Measurements from ENCODE around the gene ABCA2.

Gene ABCA2

DNA sequence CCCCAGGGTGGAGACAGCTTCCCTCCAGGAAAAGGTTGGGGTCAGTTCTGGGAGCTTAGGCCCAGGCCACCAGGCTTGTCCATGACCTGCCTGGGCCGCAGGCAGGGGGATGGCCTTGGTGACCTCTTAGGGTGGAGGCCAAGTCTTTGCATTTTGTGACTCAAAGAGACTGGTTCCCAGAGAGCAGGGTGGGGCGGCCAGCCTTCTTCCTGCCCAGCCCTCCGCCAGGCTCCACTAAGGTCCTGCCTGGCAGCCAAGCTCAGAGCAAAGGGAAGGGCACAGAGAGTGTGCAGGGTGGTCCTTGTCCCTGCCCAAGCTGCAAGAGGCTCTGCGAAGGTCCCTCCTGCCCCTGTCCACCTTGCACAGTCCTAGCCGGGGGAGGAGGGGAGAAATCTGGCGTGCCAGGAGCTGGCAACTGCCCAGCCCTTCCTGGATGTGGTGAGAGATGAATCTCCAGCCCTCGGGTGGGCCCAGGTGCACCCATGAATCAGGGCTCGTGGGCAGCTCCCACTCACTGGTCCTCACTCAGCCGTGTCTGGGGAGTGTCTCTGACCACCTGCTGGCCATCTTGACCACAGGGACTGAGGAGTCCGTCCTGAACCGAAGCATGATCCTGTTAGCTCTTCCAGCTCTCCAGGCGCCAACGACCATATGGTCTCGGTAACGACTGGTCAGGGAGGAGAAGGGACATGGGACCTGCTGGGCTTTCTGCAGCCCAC is 53.1 kb downstream of the ABCA2 start:
- DNase-seq: no peak

DNA sequence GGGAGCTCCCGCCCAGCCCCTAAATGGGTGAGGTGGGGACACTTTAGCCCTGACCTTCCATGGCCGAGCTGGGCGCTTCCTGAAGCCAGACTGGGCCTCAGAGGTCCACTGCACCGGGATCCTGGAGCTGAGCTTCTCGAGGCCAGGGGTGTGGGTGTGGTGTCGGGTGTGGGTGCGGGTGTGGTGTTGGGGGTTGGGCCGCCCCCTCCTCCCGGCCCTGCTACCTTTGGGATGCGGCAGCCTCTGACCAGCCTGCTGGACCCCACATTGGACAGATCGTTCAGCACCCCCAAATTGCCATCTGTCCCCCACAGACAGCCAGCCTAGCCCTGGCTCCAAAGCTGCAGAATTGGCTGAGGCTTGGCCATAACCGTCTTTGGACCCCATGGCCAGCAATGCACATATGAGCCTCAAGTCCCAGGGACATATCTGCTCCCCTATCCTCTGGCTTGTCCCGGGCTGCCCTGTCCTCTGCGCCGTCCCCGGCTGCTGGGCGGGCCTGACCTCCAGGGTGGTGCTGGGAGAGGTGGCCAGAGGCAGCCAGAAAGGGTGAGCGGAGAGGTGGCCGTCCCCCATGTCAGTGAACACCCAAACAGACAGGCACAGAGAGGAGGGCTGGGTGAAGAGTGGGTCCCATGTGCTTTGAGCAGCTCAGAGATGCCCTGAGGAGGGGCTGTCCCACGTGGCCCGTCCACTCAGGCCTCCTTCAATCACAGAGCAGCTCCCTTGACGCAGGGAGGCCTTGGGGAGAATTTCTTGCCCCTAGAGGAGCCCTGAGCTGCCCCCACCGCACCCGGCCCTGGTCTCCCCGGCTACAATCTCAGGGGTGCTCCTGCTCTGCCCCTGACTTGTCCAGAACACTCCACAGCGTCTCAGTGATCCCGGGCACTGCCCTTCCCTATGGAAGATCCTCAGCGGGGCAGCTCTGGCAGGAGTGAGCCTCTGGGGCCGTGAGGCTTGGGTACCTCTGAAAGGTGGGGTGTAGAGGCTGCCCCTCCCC is 54.1 kb downstream of the ABCA2 start:
- DNase-seq: no peak

- no peak for DNase-seq
Measured at GRCh38 chr9:136972743-136973142, 55.3 kb downstream of the ABCA2 start.

DNA sequence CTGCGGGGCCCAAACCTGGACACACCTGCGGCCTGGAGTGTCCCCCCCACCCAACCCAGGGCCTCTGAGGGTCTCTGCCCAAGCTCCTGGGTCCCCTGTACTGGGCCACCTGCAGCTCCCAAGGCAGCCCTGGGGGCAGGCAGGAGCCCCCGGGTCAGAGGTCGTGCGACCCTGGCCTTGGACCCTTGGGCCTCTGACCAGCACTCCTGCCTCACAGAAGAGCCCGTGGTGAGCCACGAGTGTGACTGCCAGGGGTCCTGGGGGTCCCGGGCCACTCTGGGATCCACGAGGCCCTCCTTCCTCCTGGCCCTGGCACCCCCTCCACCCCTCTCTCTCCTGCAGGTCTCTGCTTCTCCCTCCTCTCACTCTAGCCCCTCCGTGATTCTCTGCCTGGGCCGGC is 55.7 kb downstream of the ABCA2 start:
- no peak for DNase-seq

GRCh38 chr9:136971746-136972145 is 56.3 kb downstream of the ABCA2 start:
- DNase-seq: no peak

DNA sequence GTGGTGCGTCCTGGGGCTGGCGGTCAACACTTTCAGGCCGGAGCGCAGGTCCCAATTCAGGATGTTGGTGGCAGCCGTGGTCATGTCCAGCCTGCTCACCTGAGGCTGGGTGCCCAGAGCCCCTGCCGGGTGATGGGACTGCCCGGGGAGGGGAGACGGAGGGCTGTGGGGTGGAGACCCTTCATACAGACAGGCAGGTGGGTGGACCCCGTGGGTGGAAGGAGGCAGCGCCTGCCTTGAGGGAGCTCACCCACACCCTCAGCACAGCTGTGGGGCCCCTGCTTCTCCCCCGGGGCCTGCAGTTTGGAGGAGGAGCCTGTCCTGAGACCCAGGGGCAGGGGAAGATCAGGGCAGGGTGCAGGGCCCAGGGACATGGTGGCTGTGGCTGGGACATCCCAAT is 57.7 kb downstream of the ABCA2 start:
- no peak for DNase-seq

- DNase-seq: no peak
Measured at GRCh38 chr9:136969774-136970173, 58.3 kb downstream of the ABCA2 start.

- no peak for DNase-seq
Measured at GRCh38 chr9:136969150-136969549, 58.9 kb downstream of the ABCA2 start.

- DNase-seq: no peak
Measured at GRCh38 chr9:136968333-136969127, 59.5 kb downstream of the ABCA2 start.

DNA sequence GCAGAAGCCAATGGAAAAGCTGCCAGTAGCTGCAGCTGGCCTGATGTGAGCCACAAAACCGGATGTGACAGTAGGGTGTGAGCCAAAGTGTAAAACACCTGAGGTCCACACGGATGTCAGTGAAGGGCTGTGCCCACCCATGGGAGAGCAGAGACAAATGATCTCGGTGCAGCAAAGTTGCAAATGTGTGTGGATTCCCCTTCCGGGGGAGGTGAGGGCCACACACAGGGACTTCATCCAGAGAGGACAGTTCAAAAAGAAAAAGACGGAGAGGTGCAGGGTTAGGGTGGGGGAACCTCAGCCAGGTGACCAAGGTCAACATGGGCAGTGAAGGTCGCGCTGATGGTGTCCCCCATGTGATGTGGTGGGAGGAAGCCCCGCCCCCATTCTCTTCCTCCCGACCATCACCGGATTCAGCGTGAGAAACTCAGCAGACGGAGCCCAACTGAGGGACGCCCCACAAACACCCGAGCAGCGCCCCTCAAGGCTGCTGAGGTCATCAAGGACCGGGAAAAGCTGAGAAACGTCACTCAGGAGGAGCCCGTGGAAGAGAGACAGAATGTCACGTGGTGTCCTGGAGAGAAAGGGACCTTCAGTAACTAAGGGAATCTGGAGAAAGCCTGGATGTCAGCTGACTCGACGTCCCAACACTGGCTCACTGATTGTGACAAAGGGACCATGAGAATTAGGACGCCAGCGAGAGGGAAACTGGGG is 62.1 kb downstream of the ABCA2 start:
- DNase-seq: no peak

- no peak for DNase-seq
Measured at GRCh38 chr9:136964833-136965422, 63.1 kb downstream of the ABCA2 start.

DNA sequence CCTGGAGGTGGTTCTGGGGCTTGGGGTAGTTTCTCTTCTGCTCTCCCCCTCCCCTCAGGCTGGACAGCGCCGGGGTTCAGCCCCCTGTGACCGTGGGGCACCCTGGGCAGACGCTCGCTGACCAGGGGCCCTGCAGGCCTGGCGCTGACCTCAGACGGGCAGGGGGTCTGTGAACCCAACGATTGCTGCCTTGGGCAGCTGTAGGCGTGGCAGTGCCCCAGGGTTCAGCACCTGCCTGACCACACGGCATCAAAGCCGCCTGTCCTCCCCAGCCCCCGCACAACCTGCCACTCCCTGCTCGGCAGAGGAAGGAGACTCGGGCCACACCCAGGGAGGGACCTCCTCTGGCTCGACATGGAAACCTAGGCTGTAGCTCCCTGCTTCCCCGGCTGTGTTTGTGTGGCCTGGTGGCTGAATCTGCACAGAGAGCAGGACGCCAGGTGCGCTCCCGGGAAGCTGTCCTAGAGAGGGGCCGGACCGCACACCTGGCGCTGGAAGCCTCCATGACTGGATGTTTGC is 63.8 kb downstream of the ABCA2 start:
- peak; percentile 81 for DNase-seq

DNA sequence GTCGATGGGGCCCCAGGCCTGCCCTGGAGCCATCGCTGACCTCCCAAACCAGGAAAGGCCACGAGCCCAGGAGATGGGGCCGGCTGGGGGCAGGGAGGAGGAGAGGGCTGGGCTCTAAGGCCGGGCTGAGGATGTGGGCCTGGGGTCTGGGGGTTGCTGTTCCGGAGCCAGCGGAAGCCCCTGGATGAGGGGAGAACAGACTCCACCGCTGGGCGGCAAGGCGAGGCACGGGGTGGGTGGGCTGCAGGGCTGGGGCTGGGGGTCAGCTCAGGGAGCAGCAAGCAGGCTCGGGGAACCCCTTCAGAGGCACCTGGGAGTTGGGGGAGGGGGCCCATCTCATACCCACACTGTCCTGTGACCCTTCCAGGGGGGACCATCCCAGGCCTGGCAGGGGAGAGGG is 64.3 kb downstream of the ABCA2 start:
- no peak for DNase-seq

GRCh38 chr9:136963341-136963740 is 64.7 kb downstream of the ABCA2 start:
- no peak for DNase-seq

DNA sequence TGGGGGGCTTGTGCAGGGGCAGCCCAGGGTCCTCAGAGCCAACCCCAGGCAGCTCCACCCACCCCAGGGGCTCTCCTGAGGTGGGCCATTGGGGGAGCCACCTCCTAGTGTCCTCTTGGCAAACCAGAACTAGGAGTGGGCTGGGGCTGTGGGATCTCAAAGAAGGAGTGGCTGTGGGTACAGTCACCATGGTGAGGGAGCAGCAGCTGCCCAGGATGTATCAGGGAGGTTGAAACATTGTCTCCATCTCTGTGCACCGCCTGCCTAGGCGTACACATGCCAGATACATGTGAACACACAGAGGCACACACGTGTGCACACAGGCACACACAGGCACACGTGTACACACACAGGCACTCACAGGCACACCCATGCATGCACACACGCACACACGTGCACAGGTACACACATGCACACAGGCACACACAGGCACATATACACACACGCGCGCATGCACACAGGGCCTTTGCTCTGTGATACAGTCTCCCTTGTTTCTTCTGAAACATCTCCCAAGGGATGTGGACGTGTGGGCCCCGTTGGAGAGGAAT is 65.3 kb downstream of the ABCA2 start:
- DNase-seq: no peak

- DNase-seq: no peak
Measured at GRCh38 chr9:136962163-136962562, 65.9 kb downstream of the ABCA2 start.

DNA sequence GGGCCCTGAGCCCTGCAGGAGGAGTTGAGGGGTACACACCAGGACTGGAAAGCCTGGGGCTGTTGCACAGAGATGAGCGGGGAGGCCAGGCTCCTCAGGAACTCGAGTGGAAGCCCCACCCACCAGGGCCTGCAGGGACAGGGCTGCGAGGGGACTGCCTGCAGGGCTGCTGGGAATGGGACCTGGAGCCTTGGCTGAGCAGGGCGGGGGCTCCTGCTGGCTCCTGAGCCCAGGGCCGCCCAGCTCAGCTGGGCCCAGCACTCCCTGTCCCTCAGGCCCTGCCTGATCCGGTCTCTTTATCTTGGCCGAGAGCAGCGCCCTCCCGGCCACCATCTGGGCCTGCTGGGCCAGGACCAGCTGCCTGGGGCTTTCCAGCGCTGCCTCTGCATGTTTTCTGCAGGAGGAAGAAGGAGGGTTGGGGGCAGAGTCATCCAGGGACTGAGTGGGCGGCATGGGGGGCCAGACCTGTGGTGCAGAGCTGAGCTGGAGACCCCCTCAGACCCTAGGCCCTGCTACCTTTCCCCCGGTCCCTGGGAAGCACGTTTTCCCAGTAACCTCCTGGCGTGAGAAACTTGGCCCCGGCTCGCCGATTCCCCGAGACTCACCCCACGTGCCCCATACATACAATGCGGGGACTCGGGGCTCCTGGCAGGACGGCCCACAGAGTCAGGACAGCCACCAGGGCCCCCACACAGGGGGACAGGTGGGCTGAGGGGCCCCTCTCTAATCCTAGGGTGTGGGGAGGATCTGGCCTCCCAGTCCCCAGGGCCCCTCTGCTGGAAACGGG is 66.6 kb downstream of the ABCA2 start:
- no peak for DNase-seq

- no peak for DNase-seq
Measured at GRCh38 chr9:136960938-136961275, 67.1 kb downstream of the ABCA2 start.

- no peak for DNase-seq
Measured at GRCh38 chr9:136960212-136960937, 67.7 kb downstream of the ABCA2 start.
